Stimulated activated CD4-positive, alpha-beta T cell treated with anti-CD3 and anti-CD28 coated beads, Interleukin-15, amount 100 ng/mL, for 24 hours (primary cell): ENCODE measurements around the gene NAP1L2.
"Not testable (repeated sequence)": the region's sequence is repeated elsewhere in the genome, so short reads cannot be mapped to it uniquely, and the experiment has no call there.

Experiments
- DNase-seq: peaks from one replicate; pipeline ENCODE4 v3.0.0-alpha.2; 2020

The NAP1L2 gene, protein sequence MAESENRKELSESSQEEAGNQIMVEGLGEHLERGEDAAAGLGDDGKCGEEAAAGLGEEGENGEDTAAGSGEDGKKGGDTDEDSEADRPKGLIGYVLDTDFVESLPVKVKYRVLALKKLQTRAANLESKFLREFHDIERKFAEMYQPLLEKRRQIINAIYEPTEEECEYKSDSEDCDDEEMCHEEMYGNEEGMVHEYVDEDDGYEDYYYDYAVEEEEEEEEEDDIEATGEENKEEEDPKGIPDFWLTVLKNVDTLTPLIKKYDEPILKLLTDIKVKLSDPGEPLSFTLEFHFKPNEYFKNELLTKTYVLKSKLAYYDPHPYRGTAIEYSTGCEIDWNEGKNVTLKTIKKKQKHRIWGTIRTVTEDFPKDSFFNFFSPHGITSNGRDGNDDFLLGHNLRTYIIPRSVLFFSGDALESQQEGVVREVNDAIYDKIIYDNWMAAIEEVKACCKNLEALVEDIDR

DNA sequence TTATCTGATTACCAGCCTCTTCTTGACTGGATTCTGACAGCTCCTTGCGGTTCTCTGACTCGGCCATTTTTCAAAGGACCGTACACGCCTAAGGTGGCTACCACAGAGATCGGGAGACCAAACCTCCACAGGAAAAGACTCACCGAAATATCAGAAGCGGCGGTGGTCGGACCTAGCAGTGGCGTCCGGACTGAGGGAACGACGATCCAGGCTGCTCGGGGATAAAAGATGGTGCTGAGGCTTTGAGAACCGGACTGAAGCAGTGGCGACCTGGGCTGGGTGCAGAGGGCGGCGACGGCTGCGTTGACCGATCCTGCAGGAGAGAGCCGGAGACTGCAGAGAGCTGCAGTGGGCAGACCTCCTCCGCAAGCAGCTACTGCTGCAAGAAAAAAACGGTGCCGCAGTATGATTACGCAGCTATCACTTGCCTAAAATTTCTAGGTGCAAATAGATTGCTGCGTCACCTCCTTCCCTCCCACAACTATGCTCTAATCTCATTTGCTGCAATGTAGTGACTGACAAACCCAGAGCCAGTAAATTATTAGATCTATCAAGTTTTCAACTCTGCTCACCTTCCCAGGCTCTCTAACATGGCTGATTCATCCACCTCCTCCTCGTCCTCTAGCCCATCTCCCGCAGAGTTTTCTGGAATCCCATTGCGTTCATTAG, at the start of gene NAP1L2:
Gene NAP1L2 (minus strand): TSS at position 426 of the 669 bp plus-strand sequence. CDS start 359 bp downstream, at position 67.
- DNase-seq, result peak; percentile 44

DNA sequence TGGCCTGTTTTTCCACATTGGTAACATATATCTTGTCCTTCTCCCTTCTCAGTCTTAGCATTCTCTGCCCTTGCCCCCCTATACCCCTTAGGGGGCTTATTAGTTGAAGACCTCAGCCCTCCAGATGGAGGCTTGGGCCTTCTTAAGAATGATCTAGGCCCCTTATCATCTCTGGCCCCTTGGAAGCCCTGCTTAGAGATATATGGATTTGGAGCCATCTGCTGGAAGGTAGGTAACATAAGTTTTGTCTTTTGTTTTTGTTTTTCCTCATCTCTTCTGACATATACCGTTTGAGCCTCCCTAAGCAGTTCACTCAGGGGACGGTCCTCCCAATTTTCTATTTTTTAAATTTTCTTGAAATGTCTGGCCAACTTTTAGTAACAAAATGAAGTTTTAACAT, 48.3 kb upstream of the NAP1L2 start:
- no peak for DNase-seq

DNA sequence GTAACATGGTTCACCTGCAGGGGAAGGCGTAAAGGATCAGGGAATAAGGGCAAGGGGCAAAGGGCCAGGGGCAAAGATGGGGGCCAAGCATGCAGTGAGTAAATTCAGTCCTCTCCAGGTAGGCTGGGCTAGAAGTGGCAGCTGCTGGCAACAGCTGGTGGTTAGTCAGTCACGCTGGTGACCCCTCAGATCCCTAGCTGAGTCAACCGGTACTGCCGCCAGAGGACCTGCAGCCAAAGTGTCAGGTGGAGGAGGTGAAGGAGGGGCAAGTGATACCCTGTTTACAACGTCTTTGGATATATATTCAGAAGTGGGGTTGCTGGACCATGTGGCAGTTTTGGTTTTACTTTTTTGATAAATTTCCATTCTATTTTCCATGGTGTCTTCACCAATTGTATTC, 24.6 kb upstream of the NAP1L2 start:
- DNase-seq, result no peak

DNA sequence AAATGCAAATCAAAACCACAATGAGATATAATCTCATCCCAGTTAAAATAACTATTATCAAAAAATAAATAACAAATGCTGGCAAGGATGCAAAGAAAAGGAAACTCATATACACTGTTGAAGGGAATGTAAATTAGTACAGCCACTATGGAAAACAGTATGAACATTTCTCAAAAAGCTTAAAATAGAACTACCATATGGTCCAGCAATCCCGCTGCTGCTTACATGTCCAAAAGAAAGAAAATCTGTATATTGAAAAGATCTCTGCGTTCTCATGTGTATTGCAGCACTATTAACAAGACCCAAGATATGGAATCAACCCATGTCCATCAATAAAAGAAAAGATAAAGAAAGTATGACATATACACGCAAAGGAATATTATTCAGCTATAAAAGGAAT, 3.0 kb upstream of the NAP1L2 start:
- no peak for DNase-seq

DNA sequence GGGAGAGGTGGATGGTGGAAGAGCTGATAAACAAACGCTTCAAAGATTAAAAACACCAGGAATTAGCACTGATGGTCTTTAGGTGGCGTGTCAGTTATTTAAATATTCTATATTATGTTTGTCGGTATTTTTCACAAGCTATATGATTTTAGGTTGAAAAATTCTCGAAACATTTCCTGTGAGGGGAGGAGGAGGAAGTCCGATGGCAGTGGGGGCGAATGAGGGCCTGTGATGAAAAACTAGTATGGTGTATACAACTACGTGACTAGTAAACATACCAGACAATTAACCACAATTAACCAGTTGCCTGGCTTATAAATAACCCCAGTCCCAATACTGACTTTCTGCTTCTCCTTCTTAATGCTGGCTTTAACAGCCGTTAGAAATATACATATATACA, 595 bp upstream of the NAP1L2 start:
- peak; percentile 3 for DNase-seq

DNA sequence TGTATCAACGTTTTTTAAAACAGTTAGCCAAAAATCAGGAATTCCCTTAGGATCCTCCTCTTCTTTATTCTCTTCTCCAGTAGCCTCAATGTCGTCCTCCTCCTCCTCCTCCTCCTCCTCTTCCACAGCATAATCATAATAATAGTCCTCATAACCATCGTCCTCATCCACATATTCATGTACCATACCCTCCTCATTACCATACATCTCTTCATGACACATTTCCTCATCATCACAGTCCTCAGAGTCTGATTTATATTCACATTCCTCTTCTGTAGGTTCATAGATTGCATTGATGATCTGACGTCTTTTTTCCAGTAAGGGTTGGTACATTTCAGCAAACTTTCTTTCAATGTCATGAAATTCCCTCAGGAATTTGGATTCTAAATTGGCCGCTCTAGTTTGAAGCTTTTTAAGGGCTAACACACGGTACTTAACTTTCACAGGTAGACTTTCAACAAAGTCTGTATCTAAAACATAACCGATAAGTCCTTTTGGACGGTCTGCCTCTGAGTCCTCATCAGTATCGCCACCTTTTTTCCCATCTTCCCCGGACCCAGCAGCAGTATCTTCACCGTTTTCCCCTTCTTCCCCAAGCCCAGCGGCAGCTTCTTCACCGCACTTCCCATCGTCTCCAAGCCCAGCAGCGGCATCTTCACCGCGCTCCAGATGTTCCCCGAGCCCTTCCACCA, 771 bp downstream of the NAP1L2 start:
- DNase-seq, result no peak

DNA sequence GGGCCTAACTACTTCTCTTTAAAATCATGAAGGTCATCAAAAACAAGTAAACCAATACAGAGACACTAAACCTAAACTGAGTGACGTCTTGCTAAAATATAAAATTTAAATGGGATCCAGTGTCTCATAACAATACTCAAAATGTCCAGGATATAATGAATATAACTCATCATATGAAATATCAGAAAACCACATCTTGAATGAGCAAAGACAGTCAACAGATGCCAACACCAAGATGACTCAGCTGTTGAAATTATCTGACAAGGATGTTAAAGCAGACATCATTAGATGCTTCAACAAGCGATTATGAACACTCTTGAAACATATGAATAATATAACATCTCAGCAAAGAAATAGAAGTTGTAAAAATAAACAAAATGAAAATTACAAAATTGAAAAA, 8.3 kb downstream of the NAP1L2 start:
- DNase-seq, result no peak

DNA sequence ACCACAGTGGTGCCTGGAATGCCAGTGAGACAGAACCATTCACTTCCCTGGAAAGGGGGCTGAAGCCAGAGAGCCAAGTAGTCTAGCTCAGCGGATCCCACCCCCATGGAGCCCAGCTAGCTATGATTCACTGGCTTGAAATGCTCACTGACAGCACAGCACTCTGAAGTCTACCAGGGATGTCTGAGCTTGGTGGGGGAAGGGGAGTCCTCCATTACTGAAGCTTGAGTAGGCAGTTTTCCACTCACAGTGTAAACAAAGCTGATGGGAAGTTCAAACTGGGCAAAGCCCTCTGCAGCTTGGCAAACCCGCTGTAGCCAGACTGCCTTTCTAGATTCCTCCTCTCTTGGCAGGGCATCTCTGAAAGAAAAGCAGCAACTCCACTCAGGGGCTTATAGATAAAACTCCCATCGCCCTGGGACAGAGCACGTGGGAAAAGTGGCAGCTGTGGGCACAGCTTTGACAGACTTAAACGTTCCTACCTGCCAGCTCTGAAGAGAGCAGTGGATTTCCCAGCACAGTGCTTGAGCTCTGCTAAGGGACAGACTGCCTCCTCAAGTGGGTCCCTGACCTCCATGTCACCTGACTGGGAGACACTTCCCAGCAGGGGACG, 32.0 kb downstream of the NAP1L2 start:
- DNase-seq, result no peak

DNA sequence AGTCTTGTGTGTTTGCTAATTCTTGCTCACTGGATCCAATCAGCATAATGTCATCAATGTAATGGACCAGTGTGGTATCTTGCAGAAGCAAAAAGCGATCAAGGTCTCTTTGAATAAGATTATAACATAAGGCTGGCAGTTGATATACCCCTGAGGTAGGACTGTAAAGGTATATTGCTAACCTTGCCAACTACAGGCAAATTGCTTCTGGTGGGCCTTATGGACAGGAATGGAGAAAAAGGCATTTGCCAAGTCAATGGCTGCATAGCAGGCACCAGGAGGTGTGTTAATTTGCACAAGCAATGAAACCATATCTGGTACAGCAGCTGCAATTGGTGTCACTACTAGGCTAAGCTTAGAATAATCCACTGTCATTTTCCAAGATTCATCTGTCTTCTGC, 45.7 kb downstream of the NAP1L2 start:
- not testable (repeated sequence) for DNase-seq
